Jurkat, Clone E6-1 (cell line): Measurements from ENCODE around the gene ASTL.

Experiments used
- DNase-seq: peaks from one replicate; pipeline ENCODE4 v3.0.0-alpha.2; 2011; ENCODE audit warnings: low read depth, low spot score
- H3K4me3 ChIP-seq: 2 replicates; pipeline ENCODE4 v1.5.1; 2011; ENCODE audit warnings: mild to moderate bottlenecking, low read length, control low read depth, moderate library complexity

The ASTL gene

GRCh38 chr2:96135621-96136020, 2.7 kb downstream of the ASTL start:
- no peak for DNase-seq
- no peak overlapping the region for H3K4me3 ChIP-seq

- no peak overlapping the region for H3K4me3 ChIP-seq
- no peak for DNase-seq
Measured at GRCh38 chr2:96135171-96135570, 3.1 kb downstream of the ASTL start.

GRCh38 chr2:96134421-96134820, 3.9 kb downstream of the ASTL start:
- H3K4me3 ChIP-seq: no peak overlapping the region
- DNase-seq: no peak

- H3K4me3 ChIP-seq: no peak overlapping the region
- DNase-seq: no peak
Measured at GRCh38 chr2:96131813-96132745, 6.2 kb downstream of the ASTL start.

- no peak overlapping the region for H3K4me3 ChIP-seq
- DNase-seq: no peak
Measured at GRCh38 chr2:96131152-96131812, 7.0 kb downstream of the ASTL start.

GRCh38 chr2:96130483-96130882, 7.8 kb downstream of the ASTL start:
- no peak for DNase-seq
- H3K4me3 ChIP-seq: no peak overlapping the region

GRCh38 chr2:96129528-96130120, 8.7 kb downstream of the ASTL start:
- DNase-seq: no peak
- no peak overlapping the region for H3K4me3 ChIP-seq

GRCh38 chr2:96128456-96128855, 9.8 kb downstream of the ASTL start:
- H3K4me3 ChIP-seq: no peak overlapping the region
- DNase-seq: no peak

- H3K4me3 ChIP-seq: no peak overlapping the region
- no peak for DNase-seq
Measured at GRCh38 chr2:96124406-96125265, 13.7 kb downstream of the ASTL start.

GRCh38 chr2:96123936-96124335, 14.4 kb downstream of the ASTL start:
- no peak for DNase-seq

GRCh38 chr2:96123290-96123689, 15.0 kb downstream of the ASTL start:
- DNase-seq: no peak
- H3K4me3 ChIP-seq: no peak overlapping the region

More at GRCh38 chr2:96123936-96124335, 14.4 kb downstream of the ASTL start:
- H3K4me3 ChIP-seq: no peak overlapping the region

- no peak overlapping the region for H3K4me3 ChIP-seq
- DNase-seq: no peak
Measured at GRCh38 chr2:96122391-96122790, 15.9 kb downstream of the ASTL start.

GRCh38 chr2:96121414-96121813, 16.9 kb downstream of the ASTL start:
- H3K4me3 ChIP-seq: no peak overlapping the region
- no peak for DNase-seq

GRCh38 chr2:96120991-96121390, 17.3 kb downstream of the ASTL start:
- no peak for DNase-seq
- no peak overlapping the region for H3K4me3 ChIP-seq

- no peak for DNase-seq
- no peak overlapping the region for H3K4me3 ChIP-seq
Measured at GRCh38 chr2:96120091-96120720, 18.1 kb downstream of the ASTL start.

GRCh38 chr2:96119389-96119751, 18.9 kb downstream of the ASTL start:
- H3K4me3 ChIP-seq: no peak overlapping the region

GRCh38 chr2:96118698-96119388, 19.5 kb downstream of the ASTL start:
- H3K4me3 ChIP-seq: no peak overlapping the region
- DNase-seq: no peak

More at GRCh38 chr2:96119389-96119751, 18.9 kb downstream of the ASTL start:
- DNase-seq: no peak
